Suprapubic skin (tissue), 4 donors: ENCODE data around the gene TK2.

Experiments
- CTCF ChIP-seq, 2 donors: fragments of 200-600 bp in 1 of 2; fragments of 450-650 bp in 1 of 2; sonication (generic) in 1 of 2; IDR thresholded peaks; one replicate each; pipeline ENCODE4 v1.5.1; 2016 to 2019; ENCODE audit warnings: antibody characterized with exemption in 2 of 2, mild to moderate bottlenecking in 1 of 2, moderate library complexity in 1 of 2
- POLR2A ChIP-seq, 2 donors: fragments of 450-650 bp; IDR thresholded peaks; one replicate each; pipeline ENCODE4 v1.6.1; 2017; ENCODE audit warnings: antibody characterized with exemption in 2 of 2, mild to moderate bottlenecking in 2 of 2, moderate library complexity in 2 of 2
- POLR2AphosphoS5 ChIP-seq, 3 donors: sonication (generic); formaldehyde crosslinking; IDR thresholded peaks; one replicate each; pipeline ENCODE4 v1.6.1; 2017; ENCODE audit warnings: antibody characterized with exemption in 3 of 3

DNA sequence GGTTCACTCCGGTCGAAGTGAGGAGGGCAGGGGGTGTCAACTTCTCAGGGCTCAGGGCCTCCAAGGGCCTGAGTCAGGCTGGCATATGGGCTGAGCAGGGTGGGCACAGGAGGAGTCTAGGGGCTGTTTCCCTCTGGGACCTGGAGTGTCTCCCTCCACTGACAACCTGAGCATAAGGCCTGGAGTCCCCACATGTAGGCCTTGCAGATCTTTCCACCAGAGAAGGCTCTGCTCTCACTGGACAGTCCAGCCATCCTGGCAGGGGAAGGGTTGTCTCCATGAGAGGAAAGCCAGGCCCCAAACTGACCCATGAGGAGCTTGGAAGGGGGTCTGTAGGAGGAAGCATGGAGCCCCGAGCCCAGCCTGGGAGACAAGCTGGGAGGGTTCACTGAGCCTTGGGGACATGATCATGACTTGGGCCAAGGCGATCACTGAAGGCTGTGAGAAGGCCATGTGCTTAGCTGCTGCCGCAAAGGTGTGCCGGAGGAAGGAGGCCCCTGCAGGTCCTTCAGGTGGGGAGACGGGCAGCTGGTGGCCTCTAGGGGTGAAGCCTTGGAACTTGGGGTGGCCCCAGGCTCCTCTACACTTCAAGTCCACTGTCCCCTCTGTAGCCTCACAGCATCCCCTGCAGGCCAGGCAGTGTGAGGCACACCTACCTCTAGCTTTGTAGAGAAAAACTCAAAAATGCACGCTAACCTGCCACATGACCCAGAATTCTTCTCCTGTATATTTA is 39.2 kb upstream of the TK2 start:
- peak; percentile 40 to 42 for TF ChIP-seq CTCF (IDR thresholded peaks at IDR 0.05)
- no peak for TF ChIP-seq POLR2AphosphoS5 (IDR thresholded peaks at IDR 0.05)
- TF ChIP-seq POLR2A (IDR thresholded peaks at IDR 0.05): no peak
